ENCODE data around the gene CRLF1.

Gene CRLF1

DNA sequence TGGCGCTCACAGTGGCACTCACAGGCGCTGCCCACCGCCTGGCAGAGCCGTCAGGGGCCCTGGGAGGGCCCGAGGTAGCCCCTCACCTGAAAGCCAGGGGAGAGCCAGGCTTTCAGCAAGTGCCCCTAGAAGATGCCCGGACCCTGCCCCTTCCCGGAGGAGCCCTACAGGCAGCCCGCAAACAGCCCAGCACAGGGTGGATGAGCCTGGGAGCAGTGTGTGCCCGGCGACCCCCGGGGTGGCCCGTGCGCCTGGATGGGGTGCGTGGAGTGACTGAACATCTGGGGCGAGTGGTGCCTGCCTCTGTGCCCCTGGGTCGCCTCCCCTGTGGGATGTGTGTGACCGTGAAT is 1.4 kb downstream of the CRLF1 start:
- Histone ChIP-seq H3F3A (ENCODE audit: insufficient read depth, low read length) (no peaks in the 10 kb centered on the region), H3K27ac (ENCODE audit: low read length) (no peak overlapping the region), H3K36me3 (replicated peaks; ENCODE audit: insufficient read depth, low read length) (no peaks in the 10 kb centered on the region), H3K9me3 (replicated peaks; ENCODE audit: insufficient read depth, low read length) (no peaks in the 10 kb centered on the region), H4K20me1 (ENCODE audit: insufficient read depth, low read length) (no peaks in the 10 kb centered on the region), H3K4me1 (ENCODE audit: low read length) (no peaks in the 10 kb centered on the region), H3K4me3 (ENCODE audit: low read length) (no peak overlapping the region), H3K4me2 (ENCODE audit: low read depth, low read length) (no peak overlapping the region), H3K79me2 (ENCODE audit: low read length) (no peaks in the 10 kb centered on the region), H2AFZ (ENCODE audit: low read length) (no peak overlapping the region), H3K9me2 (replicated peaks; ENCODE audit: insufficient read depth, low read length) (no peaks in the 10 kb centered on the region), H3K27me3 (replicated peaks; ENCODE audit: insufficient read depth, low read length) (peaks cover 85% of the 10 kb centered on the region), H3K9ac (ENCODE audit: low read length) (no peak overlapping the region)
- DNase-seq = no peak
- TF ChIP-seq EZH2 (optimal IDR thresholded peaks at IDR 0.05; ENCODE audit: low read depth, low read length) (no peak), EZH2phosphoT487 (IDR thresholded peaks at IDR 0.05; ENCODE audit: low read length) (no peak)
- TF ChIP-seq, protein P1, sequence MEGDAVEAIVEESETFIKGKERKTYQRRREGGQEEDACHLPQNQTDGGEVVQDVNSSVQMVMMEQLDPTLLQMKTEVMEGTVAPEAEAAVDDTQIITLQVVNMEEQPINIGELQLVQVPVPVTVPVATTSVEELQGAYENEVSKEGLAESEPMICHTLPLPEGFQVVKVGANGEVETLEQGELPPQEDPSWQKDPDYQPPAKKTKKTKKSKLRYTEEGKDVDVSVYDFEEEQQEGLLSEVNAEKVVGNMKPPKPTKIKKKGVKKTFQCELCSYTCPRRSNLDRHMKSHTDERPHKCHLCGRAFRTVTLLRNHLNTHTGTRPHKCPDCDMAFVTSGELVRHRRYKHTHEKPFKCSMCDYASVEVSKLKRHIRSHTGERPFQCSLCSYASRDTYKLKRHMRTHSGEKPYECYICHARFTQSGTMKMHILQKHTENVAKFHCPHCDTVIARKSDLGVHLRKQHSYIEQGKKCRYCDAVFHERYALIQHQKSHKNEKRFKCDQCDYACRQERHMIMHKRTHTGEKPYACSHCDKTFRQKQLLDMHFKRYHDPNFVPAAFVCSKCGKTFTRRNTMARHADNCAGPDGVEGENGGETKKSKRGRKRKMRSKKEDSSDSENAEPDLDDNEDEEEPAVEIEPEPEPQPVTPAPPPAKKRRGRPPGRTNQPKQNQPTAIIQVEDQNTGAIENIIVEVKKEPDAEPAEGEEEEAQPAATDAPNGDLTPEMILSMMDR (IDR thresholded peaks at IDR 0.05; ENCODE audit: low read length) = no peak

DNA sequence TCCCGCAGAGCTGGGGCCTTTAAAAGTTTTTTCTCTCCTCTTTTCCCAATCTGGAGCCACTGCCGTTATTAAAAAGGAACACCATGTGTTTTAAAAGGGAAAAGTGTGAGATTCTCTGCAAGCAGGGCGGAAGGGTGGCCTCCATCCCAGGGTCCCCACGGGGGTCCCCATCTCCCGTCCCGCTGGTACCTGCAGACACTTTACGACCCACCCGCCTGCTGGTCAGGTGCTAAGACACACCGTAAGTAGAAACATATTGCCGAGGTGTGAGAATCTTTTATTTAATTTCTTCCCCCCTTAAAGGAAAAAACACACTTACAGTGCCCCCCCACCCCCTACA is 1.8 kb downstream of the CRLF1 start:
- Histone ChIP-seq H3K9me2 (replicated peaks; ENCODE audit: insufficient read depth, low read length) (no peaks in the 10 kb centered on the region), H3F3A (ENCODE audit: insufficient read depth, low read length) (no peaks in the 10 kb centered on the region), H3K27ac (ENCODE audit: low read length) (no peak overlapping the region), H3K4me2 (ENCODE audit: low read depth, low read length) (no peak overlapping the region), H3K9me3 (replicated peaks; ENCODE audit: insufficient read depth, low read length) (no peaks in the 10 kb centered on the region), H2AFZ (ENCODE audit: low read length) (no peak overlapping the region), H3K79me2 (ENCODE audit: low read length) (no peaks in the 10 kb centered on the region), H4K20me1 (ENCODE audit: insufficient read depth, low read length) (no peaks in the 10 kb centered on the region), H3K9ac (ENCODE audit: low read length) (no peak overlapping the region), H3K27me3 (replicated peaks; ENCODE audit: insufficient read depth, low read length) (peaks cover 85% of the 10 kb centered on the region), H3K4me3 (ENCODE audit: low read length) (no peak overlapping the region), H3K4me1 (ENCODE audit: low read length) (no peaks in the 10 kb centered on the region), H3K36me3 (replicated peaks; ENCODE audit: insufficient read depth, low read length) (no peaks in the 10 kb centered on the region)
- no peak for TF ChIP-seq EZH2 (optimal IDR thresholded peaks at IDR 0.05; ENCODE audit: low read depth, low read length)
- TF ChIP-seq, protein P1 (IDR thresholded peaks at IDR 0.05; ENCODE audit: low read length) = no peak
- TF ChIP-seq EZH2phosphoT487 (IDR thresholded peaks at IDR 0.05; ENCODE audit: low read length) = no peak
- DNase-seq = no peak

DNA sequence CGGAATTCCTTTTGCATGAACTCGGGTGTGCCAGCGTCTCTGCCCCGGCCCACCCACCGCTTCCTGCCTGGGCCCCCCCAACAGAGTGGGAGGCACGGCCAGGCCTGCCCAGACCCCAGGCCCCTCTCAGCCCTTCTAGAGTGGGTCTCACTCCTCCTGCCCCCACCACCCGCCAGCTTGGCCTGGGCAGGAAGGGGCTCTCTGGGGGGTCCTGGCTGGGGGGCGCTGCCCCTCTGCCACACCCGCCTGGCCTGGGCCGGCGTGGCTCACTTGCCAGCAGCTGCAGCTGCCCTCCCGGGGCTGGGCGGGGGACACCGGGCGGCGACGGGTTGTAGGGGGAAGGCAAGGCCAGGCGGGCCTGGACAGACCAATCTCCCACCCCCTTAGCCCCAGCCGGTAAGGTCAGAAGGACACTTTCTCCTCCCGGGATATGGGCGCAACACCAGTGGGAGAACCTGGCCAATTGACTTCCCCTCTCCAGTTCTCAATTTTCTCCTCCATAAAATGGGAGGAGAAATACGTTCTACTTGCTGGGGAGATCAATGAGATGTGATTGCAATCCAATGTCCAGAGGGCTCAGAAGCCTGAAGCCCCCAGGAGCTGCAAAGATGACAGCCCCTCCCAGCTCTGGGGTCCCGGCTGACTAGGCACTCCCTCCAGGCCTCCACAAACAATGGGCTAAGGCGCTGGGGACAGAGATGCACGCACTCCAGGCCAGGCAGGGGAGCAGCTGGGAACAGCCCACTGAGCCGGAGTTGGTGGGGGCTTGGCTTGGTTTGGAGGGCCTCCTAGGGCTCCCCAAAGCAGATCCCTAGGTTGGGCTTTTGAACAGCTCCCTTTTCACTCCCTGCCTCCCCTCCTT is 2.4 kb downstream of the CRLF1 start:
- Histone ChIP-seq H4K20me1 (ENCODE audit: insufficient read depth, low read length) (no peaks in the 10 kb centered on the region), H3K27me3 (replicated peaks; ENCODE audit: insufficient read depth, low read length) (peaks cover 85% of the 10 kb centered on the region)
- no peak for DNase-seq

More for the DNA sequence above, 2.4 kb downstream of the CRLF1 start:
- no peaks in the 10 kb centered on the region for H3K4me1 ChIP-seq (ENCODE audit: low read length)
- H3K27ac ChIP-seq (ENCODE audit: low read length) = no peak overlapping the region
- no peaks in the 10 kb centered on the region for H3K9me2 ChIP-seq (replicated peaks; ENCODE audit: insufficient read depth, low read length)
- TF ChIP-seq EZH2phosphoT487 (IDR thresholded peaks at IDR 0.05; ENCODE audit: low read length) (no peak), EZH2 (optimal IDR thresholded peaks at IDR 0.05; ENCODE audit: low read depth, low read length) (no peak)
- TF ChIP-seq, protein P1 (IDR thresholded peaks at IDR 0.05; ENCODE audit: low read length) = no peak
- H2AFZ ChIP-seq (ENCODE audit: low read length) = no peak overlapping the region
- no peak overlapping the region for H3K9ac ChIP-seq (ENCODE audit: low read length)
- H3K36me3 ChIP-seq (replicated peaks; ENCODE audit: insufficient read depth, low read length) = no peaks in the 10 kb centered on the region
- H3K79me2 ChIP-seq (ENCODE audit: low read length) = no peaks in the 10 kb centered on the region
- no peaks in the 10 kb centered on the region for H3K9me3 ChIP-seq (replicated peaks; ENCODE audit: insufficient read depth, low read length)
- H3K4me3 ChIP-seq (ENCODE audit: low read length) = no peak overlapping the region
- no peaks in the 10 kb centered on the region for H3F3A ChIP-seq (ENCODE audit: insufficient read depth, low read length)
- H3K4me2 ChIP-seq (ENCODE audit: low read depth, low read length) = no peak overlapping the region
